GM23338 (cell line): Measurements from ENCODE around the gene MTAP. TPM values are rescaled to one million over a fixed set of nuclear protein-coding genes. Genes with fewer than 3 reads are reported as not detected.

ENCODE experiments used
- ATAC-seq: fragments of 200-7000 bp; cut with Tn5 transposase; 3 replicates; pipeline ENCODE4 v1.9.1; 2020
- DNase-seq: peaks from one replicate; pipeline ENCODE4 v3.0.0-alpha.2; 2015; ENCODE audit warnings: low spot score
- H2AFZ ChIP-seq: fragments of 200-600 bp; sonication (generic); 2 replicates; pipeline ENCODE4 v1.8.0; 2016; ENCODE audit warnings: antibody characterized with exemption, mild to moderate bottlenecking, moderate library complexity
- H3F3A ChIP-seq: fragments of 200-600 bp; sonication (generic); replicated peaks from 2 replicates; pipeline ENCODE4 v1.8.0; 2017; ENCODE audit warnings: antibody characterized with exemption, mixed run types, low read depth
- H3K27ac ChIP-seq: fragments of 200-600 bp; sonication (generic); 2 replicates; pipeline ENCODE4 v1.6.1; 2016; ENCODE audit warnings: low read depth
- H3K27me3 ChIP-seq: fragments of 200-600 bp; sonication (generic); 2 replicates; pipeline ENCODE4 v1.8.0; 2016; ENCODE audit warnings: mild to moderate bottlenecking, mixed run types, moderate library complexity; ENCODE audit not compliant: insufficient read depth
- H3K36me3 ChIP-seq: fragments of 200-600 bp; sonication (generic); 2 replicates; pipeline ENCODE4 v1.8.0; 2016; ENCODE audit warnings: mild to moderate bottlenecking; ENCODE audit not compliant: insufficient read depth
- H3K4me1 ChIP-seq: fragments of 200-600 bp; sonication (generic); 2 replicates; pipeline ENCODE4 v1.8.0; 2016; ENCODE audit warnings: mild to moderate bottlenecking, moderate library complexity; ENCODE audit not compliant: insufficient read depth
- H3K4me2 ChIP-seq: fragments of 200-600 bp; sonication (generic); 2 replicates; pipeline ENCODE4 v1.7.1; 2017; ENCODE audit warnings: mixed run types
- H3K4me3 ChIP-seq: fragments of 200-600 bp; sonication (generic); 2 replicates; pipeline ENCODE4 v1.6.1; 2016; ENCODE audit warnings: mixed run types
- H3K79me2 ChIP-seq: fragments of 200-600 bp; sonication (generic); replicated peaks from 2 replicates; pipeline ENCODE4 v1.8.0; 2017; ENCODE audit warnings: mild to moderate bottlenecking; ENCODE audit not compliant: insufficient read depth
- H3K9me2 ChIP-seq: fragments of 200-600 bp; sonication (generic); 2 replicates; pipeline ENCODE4 v1.8.0; 2017; ENCODE audit not compliant: insufficient read depth
- H4K20me1 ChIP-seq: fragments of 200-600 bp; sonication (generic); replicated peaks from 2 replicates; pipeline ENCODE4 v1.8.0; 2017; ENCODE audit warnings: mild to moderate bottlenecking; ENCODE audit not compliant: insufficient read depth
- H3K27ac Mint-ChIP-seq: 2 replicates; pipeline ENCODE4 v1.8.0; 2020; ENCODE audit warnings: inconsistent platforms, mild to moderate bottlenecking, moderate library complexity, mixed read lengths
- H3K27me3 Mint-ChIP-seq: 3 replicates; pipeline ENCODE4 v1.8.0; 2022; ENCODE audit warnings: low read depth, mild to moderate bottlenecking, moderate library complexity, mixed read lengths, inconsistent platforms; ENCODE audit not compliant: insufficient read depth, poor library complexity
- H3K36me3 Mint-ChIP-seq: 3 replicates; pipeline ENCODE4 v1.8.0; 2021; ENCODE audit warnings: low read depth, mild to moderate bottlenecking, inconsistent platforms, moderate library complexity, mixed read lengths
- H3K4me1 Mint-ChIP-seq: 3 replicates; pipeline ENCODE4 v1.8.0; 2020; ENCODE audit warnings: mild to moderate bottlenecking, inconsistent platforms, mixed read lengths
- H3K4me3 Mint-ChIP-seq: 3 replicates; pipeline ENCODE4 v1.8.0; 2021; ENCODE audit warnings: moderate library complexity, mild to moderate bottlenecking, inconsistent platforms, mixed read lengths
- H3K9me3 Mint-ChIP-seq: 3 replicates; pipeline ENCODE4 v1.8.0; 2020; ENCODE audit warnings: moderate library complexity, mild to moderate bottlenecking, inconsistent platforms, mixed read lengths
- CREB1 ChIP-seq: fragments of 250-450 bp; sonication (Bioruptor Pico); IDR thresholded peaks from 2 replicates; pipeline ENCODE4 v1.5.0; 2020; ENCODE audit warnings: low read depth, mild to moderate bottlenecking, moderate library complexity
- EZH2 ChIP-seq: fragments of 200-600 bp; sonication (generic); IDR thresholded peaks from one replicate; pipeline ENCODE4 v1.8.0; 2017; ENCODE audit warnings: antibody characterized with exemption, mild to moderate bottlenecking, low read depth; ENCODE audit not compliant: unreplicated experiment
- EZH2phosphoT487 ChIP-seq: fragments of 200-600 bp; sonication (generic); IDR thresholded peaks from one replicate; pipeline ENCODE4 v1.8.1; 2018; ENCODE audit warnings: antibody characterized with exemption; ENCODE audit not compliant: unreplicated experiment
- JUNB ChIP-seq: IDR thresholded peaks from one replicate; pipeline ENCODE4 v1.6.1; 2016; ENCODE audit warnings: antibody characterized with exemption; ENCODE audit not compliant: unreplicated experiment
- NANOG ChIP-seq: IDR thresholded peaks from 2 replicates; pipeline ENCODE4 v1.6.1; 2016; ENCODE audit warnings: antibody characterized with exemption, borderline replicate concordance
- POLR2AphosphoS5 ChIP-seq: IDR thresholded peaks from 2 replicates; pipeline ENCODE4 v1.6.1; 2016; ENCODE audit warnings: antibody characterized with exemption, low read depth
- STAT1 ChIP-seq: IDR thresholded peaks from one replicate; pipeline ENCODE4 v1.6.1; 2016; ENCODE audit warnings: antibody characterized with exemption; ENCODE audit not compliant: unreplicated experiment
- ZNF114 ChIP-seq: fragments of 250-450 bp; sonication (Bioruptor Pico); IDR thresholded peaks from 2 replicates; pipeline ENCODE4 v1.5.0; 2020; ENCODE audit warnings: mild to moderate bottlenecking, moderate library complexity
- polyA plus RNA-seq: library from polyadenylated mRNA; unstranded; fragments of >200 nt; fragmentation: Nextera tagmentation; extraction: Ambion mirVana; gene quantifications from 2 replicates; pipeline ENCODE4 v1.2.1, GENCODE V29; 2016
- total RNA-seq: library from RNA; depleted of rRNA; stranded (reverse); fragments of >200 nt; shearing (Covaris generic); gene quantifications from 2 replicates; pipeline ENCODE4 v1.2.3, GENCODE V29; 2014
- TF ChIP-seq, protein P1 (sequence below), 2 experiments: fragments of 200-600 bp in 1 of 2; sonication (generic) in 1 of 2; conservative IDR thresholded peaks; 2 replicates each; pipeline versions ENCODE4 v1.5.1 to v1.6.1; 2016 to 2017; ENCODE audit warnings: antibody characterized with exemption in 2 of 2, low read depth in 2 of 2, mild to moderate bottlenecking in 2 of 2, moderate library complexity in 1 of 2
- TF ChIP-seq, protein P2 (sequence below): IDR thresholded peaks from one replicate; pipeline ENCODE4 v1.6.1; 2018; ENCODE audit warnings: antibody characterized with exemption; ENCODE audit not compliant: unreplicated experiment
- TF ChIP-seq, protein P3 (sequence below): IDR thresholded peaks from 2 replicates; pipeline ENCODE4 v1.6.1; 2016; ENCODE audit warnings: antibody characterized with exemption
- TF ChIP-seq, protein P4 (sequence below): fragments of 250-450 bp; sonication (Bioruptor Pico); IDR thresholded peaks from 2 replicates; pipeline ENCODE4 v1.5.0; 2020; ENCODE audit warnings: mild to moderate bottlenecking, moderate library complexity

The MTAP gene
- total and polyA plus RNA-seq, 2 experiments from 2014 or later: 61.8 to 70.0 TPM

DNA sequence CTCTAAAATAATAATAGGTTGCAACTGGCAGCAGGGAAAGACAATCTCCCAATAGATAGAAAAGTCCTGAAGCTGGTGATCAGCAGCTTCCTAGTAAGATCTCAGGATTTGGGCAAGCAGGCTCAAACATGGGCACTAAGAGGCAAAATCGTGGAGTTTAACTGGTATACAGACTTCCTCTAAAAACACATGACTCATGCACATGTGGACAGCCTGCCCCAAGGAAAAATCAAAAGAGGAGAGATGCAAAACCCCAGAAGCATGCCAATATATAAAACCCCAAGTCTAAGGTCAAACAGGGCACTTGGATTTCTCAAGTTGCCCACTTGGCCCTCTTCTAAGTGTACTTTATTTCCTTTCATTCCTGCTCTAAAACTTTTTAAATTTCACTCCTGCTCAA lies 129.0 kb downstream of the MTAP start:
- H3K36me3 Mint-ChIP-seq: peaks cover 10% of the 10 kb centered on the region; the same call in 2 of the 3 replicates
- peaks cover 28% of the 10 kb centered on the region for H3K4me1 ChIP-seq
- H3K27ac ChIP-seq: no peak overlapping the region
- peaks cover 4% of the 10 kb centered on the region for H3K27me3 Mint-ChIP-seq
- no peak for ATAC-seq
- TF ChIP-seq, protein P1, sequence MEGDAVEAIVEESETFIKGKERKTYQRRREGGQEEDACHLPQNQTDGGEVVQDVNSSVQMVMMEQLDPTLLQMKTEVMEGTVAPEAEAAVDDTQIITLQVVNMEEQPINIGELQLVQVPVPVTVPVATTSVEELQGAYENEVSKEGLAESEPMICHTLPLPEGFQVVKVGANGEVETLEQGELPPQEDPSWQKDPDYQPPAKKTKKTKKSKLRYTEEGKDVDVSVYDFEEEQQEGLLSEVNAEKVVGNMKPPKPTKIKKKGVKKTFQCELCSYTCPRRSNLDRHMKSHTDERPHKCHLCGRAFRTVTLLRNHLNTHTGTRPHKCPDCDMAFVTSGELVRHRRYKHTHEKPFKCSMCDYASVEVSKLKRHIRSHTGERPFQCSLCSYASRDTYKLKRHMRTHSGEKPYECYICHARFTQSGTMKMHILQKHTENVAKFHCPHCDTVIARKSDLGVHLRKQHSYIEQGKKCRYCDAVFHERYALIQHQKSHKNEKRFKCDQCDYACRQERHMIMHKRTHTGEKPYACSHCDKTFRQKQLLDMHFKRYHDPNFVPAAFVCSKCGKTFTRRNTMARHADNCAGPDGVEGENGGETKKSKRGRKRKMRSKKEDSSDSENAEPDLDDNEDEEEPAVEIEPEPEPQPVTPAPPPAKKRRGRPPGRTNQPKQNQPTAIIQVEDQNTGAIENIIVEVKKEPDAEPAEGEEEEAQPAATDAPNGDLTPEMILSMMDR (conservative IDR thresholded peaks at IDR 0.05; ENCODE audit: low read depth in 2 of 2): no peak
- TF ChIP-seq, protein P2, sequence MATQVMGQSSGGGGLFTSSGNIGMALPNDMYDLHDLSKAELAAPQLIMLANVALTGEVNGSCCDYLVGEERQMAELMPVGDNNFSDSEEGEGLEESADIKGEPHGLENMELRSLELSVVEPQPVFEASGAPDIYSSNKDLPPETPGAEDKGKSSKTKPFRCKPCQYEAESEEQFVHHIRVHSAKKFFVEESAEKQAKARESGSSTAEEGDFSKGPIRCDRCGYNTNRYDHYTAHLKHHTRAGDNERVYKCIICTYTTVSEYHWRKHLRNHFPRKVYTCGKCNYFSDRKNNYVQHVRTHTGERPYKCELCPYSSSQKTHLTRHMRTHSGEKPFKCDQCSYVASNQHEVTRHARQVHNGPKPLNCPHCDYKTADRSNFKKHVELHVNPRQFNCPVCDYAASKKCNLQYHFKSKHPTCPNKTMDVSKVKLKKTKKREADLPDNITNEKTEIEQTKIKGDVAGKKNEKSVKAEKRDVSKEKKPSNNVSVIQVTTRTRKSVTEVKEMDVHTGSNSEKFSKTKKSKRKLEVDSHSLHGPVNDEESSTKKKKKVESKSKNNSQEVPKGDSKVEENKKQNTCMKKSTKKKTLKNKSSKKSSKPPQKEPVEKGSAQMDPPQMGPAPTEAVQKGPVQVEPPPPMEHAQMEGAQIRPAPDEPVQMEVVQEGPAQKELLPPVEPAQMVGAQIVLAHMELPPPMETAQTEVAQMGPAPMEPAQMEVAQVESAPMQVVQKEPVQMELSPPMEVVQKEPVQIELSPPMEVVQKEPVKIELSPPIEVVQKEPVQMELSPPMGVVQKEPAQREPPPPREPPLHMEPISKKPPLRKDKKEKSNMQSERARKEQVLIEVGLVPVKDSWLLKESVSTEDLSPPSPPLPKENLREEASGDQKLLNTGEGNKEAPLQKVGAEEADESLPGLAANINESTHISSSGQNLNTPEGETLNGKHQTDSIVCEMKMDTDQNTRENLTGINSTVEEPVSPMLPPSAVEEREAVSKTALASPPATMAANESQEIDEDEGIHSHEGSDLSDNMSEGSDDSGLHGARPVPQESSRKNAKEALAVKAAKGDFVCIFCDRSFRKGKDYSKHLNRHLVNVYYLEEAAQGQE: no peak
- no peak for TF ChIP-seq ZNF114
- no peak for TF ChIP-seq STAT1
- no peak for TF ChIP-seq EZH2phosphoT487
- TF ChIP-seq, protein P3, sequence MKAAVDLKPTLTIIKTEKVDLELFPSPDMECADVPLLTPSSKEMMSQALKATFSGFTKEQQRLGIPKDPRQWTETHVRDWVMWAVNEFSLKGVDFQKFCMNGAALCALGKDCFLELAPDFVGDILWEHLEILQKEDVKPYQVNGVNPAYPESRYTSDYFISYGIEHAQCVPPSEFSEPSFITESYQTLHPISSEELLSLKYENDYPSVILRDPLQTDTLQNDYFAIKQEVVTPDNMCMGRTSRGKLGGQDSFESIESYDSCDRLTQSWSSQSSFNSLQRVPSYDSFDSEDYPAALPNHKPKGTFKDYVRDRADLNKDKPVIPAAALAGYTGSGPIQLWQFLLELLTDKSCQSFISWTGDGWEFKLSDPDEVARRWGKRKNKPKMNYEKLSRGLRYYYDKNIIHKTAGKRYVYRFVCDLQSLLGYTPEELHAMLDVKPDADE: no peak
- TF ChIP-seq, protein P4, sequence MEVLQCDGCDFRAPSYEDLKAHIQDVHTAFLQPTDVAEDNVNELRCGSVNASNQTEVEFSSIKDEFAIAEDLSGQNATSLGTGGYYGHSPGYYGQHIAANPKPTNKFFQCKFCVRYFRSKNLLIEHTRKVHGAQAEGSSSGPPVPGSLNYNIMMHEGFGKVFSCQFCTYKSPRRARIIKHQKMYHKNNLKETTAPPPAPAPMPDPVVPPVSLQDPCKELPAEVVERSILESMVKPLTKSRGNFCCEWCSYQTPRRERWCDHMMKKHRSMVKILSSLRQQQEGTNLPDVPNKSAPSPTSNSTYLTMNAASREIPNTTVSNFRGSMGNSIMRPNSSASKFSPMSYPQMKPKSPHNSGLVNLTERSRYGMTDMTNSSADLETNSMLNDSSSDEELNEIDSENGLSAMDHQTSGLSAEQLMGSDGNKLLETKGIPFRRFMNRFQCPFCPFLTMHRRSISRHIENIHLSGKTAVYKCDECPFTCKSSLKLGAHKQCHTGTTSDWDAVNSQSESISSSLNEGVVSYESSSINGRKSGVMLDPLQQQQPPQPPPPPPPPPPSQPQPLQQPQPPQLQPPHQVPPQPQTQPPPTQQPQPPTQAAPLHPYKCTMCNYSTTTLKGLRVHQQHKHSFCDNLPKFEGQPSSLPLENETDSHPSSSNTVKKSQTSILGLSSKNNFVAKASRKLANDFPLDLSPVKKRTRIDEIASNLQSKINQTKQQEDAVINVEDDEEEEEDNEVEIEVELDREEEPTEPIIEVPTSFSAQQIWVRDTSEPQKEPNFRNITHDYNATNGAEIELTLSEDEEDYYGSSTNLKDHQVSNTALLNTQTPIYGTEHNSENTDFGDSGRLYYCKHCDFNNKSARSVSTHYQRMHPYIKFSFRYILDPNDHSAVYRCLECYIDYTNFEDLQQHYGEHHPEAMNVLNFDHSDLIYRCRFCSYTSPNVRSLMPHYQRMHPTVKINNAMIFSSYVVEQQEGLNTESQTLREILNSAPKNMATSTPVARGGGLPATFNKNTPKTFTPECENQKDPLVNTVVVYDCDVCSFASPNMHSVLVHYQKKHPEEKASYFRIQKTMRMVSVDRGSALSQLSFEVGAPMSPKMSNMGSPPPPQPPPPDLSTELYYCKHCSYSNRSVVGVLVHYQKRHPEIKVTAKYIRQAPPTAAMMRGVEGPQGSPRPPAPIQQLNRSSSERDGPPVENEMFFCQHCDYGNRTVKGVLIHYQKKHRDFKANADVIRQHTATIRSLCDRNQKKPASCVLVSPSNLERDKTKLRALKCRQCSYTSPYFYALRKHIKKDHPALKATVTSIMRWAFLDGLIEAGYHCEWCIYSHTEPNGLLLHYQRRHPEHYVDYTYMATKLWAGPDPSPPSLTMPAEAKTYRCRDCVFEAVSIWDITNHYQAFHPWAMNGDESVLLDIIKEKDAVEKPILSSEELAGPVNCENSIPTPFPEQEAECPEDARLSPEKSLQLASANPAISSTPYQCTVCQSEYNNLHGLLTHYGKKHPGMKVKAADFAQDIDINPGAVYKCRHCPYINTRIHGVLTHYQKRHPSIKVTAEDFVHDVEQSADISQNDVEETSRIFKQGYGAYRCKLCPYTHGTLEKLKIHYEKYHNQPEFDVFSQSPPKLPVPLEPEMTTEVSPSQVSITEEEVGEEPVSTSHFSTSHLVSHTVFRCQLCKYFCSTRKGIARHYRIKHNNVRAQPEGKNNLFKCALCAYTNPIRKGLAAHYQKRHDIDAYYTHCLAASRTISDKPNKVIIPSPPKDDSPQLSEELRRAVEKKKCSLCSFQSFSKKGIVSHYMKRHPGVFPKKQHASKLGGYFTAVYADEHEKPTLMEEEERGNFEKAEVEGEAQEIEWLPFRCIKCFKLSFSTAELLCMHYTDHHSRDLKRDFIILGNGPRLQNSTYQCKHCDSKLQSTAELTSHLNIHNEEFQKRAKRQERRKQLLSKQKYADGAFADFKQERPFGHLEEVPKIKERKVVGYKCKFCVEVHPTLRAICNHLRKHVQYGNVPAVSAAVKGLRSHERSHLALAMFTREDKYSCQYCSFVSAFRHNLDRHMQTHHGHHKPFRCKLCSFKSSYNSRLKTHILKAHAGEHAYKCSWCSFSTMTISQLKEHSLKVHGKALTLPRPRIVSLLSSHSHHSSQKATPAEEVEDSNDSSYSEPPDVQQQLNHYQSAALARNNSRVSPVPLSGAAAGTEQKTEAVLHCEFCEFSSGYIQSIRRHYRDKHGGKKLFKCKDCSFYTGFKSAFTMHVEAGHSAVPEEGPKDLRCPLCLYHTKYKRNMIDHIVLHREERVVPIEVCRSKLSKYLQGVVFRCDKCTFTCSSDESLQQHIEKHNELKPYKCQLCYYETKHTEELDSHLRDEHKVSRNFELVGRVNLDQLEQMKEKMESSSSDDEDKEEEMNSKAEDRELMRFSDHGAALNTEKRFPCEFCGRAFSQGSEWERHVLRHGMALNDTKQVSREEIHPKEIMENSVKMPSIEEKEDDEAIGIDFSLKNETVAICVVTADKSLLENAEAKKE: no peak
- no peak for TF ChIP-seq POLR2AphosphoS5
- no peak for TF ChIP-seq NANOG
- no peak for TF ChIP-seq CREB1
- no peak for TF ChIP-seq JUNB
- TF ChIP-seq EZH2: no peak
- H3K27me3 ChIP-seq: no peaks in the 10 kb centered on the region
- H3K4me3 ChIP-seq: no peak overlapping the region
- no peak overlapping the region for H3K4me3 Mint-ChIP-seq
- H3K4me2 ChIP-seq: no peak overlapping the region
- H3K9me2 ChIP-seq: peaks cover 19% of the 10 kb centered on the region
- H3K36me3 ChIP-seq: no peaks in the 10 kb centered on the region
- H3K27ac Mint-ChIP-seq: no peak overlapping the region
- H3K4me1 Mint-ChIP-seq: peaks cover 36% of the 10 kb centered on the region
- H3K9me3 Mint-ChIP-seq: peaks cover 3% of the 10 kb centered on the region; the same call in 1 of the 3 replicates
- no peaks in the 10 kb centered on the region for H3F3A ChIP-seq
- DNase-seq: no peak
- no peaks in the 10 kb centered on the region for H3K79me2 ChIP-seq
- no peak overlapping the region for H2AFZ ChIP-seq
- H4K20me1 ChIP-seq: no peaks in the 10 kb centered on the region
